Tibial nerve (tissue), 4 donors: ENCODE measurements around the gene CAMKK1. TPM values are rescaled to one million over a fixed set of nuclear protein-coding genes. Genes with fewer than 3 reads are reported as not detected.

ENCODE experiments used
- DNase-seq, 2 donors: peaks; one replicate each; pipeline ENCODE4 v3.0.0-alpha.2; 2019; ENCODE audit warnings: low spot score in 2 of 2
- H3K27ac ChIP-seq, 4 donors: fragments of 200-600 bp; sonication (generic) in 3 of 4; one replicate each; pipeline ENCODE4 v1.5.1; 2017 to 2019; ENCODE audit warnings: mild to moderate bottlenecking in 1 of 4
- H3K27me3 ChIP-seq, 2 donors: fragments of 200-600 bp; sonication (generic) in 1 of 2; one replicate each; pipeline versions ENCODE4 v1.5.1 to v1.6.0; 2017 to 2019
- H3K36me3 ChIP-seq, 3 donors: fragments of 200-600 bp; sonication (generic); one replicate each; pipeline ENCODE4 v1.5.1; 2018 to 2019
- H3K4me1 ChIP-seq, 4 donors: fragments of 200-600 bp; sonication (generic) in 3 of 4; one replicate each; pipeline ENCODE4 v1.5.1; 2017 to 2019
- H3K4me3 ChIP-seq, 4 donors: fragments of 200-600 bp; sonication (generic) in 3 of 4; one replicate each; pipeline ENCODE4 v1.5.1; 2017 to 2019; ENCODE audit warnings: mild to moderate bottlenecking in 1 of 4, moderate library complexity in 1 of 4
- H3K9me3 ChIP-seq, 4 donors: fragments of 200-600 bp; sonication (generic) in 3 of 4; one replicate each; pipeline ENCODE4 v1.5.1; 2017 to 2019
- CTCF ChIP-seq, 5 experiments: fragments of 200-600 bp in 3 of 5; fragments of 450-650 bp in 2 of 5; sonication (generic) in 3 of 5; IDR thresholded peaks; one replicate each; pipeline ENCODE4 v1.5.1; 2016 to 2019; ENCODE audit warnings: antibody characterized with exemption in 5 of 5, mild to moderate bottlenecking in 3 of 5, moderate library complexity in 2 of 5
- EP300 ChIP-seq, 2 donors: sonication (generic); formaldehyde crosslinking; IDR thresholded peaks; one replicate each; pipeline ENCODE4 v1.6.1; 2017; ENCODE audit warnings: antibody characterized with exemption in 2 of 2, mild to moderate bottlenecking in 1 of 2
- POLR2A ChIP-seq, 2 donors: fragments of 450-650 bp; IDR thresholded peaks; one replicate each; pipeline ENCODE4 v1.6.1; 2017; ENCODE audit warnings: antibody characterized with exemption in 2 of 2, mild to moderate bottlenecking in 2 of 2, moderate library complexity in 2 of 2
- WGBS, 2 donors: methylation state at CpG; one replicate each; pipeline ENCODE4 v1.1.5; 2018; 5-methylcytosine and 5-hydroxymethylcytosine counted together
- total RNA-seq, 4 donors: library from RNA; depleted of rRNA; stranded (reverse); fragments of >200 nt; gene quantifications; one replicate each; pipeline ENCODE4 v1.1.0, GENCODE V29; 2016

Gene CAMKK1
- total RNA-seq, 4 donors from 2014 or later, result 4.4 to 15.3 (median 7.3) TPM

GRCh38 chr17:3880983-3881382 lies 11.9 kb downstream of the CAMKK1 start:
- Histone ChIP-seq H3K9me3 (no peaks in the 10 kb centered on the region), H3K27ac (no peak overlapping the region), H3K36me3 (peaks cover 0 to 33% (median 6%) of the 10 kb centered on the region in 3 donors), H3K4me1 (peaks cover 0 to 5% (median 0%) of the 10 kb centered on the region in 4 donors), H3K27me3 (no peaks in the 10 kb centered on the region), H3K4me3 (no peak overlapping the region)
- no peak for DNase-seq
- WGBS, 2 donors, result 82 to 91% methylated on average over 7 of the region's 7 CpGs
- TF ChIP-seq CTCF (IDR thresholded peaks at IDR 0.05) (no peak), POLR2A (IDR thresholded peaks at IDR 0.05) (no peak), EP300 (IDR thresholded peaks at IDR 0.05) (no peak)

- peaks cover 0 to 36% (median 0%) of the 10 kb centered on the region in 3 donors for H3K36me3 ChIP-seq
These were observed 13.0 kb downstream of the CAMKK1 start for GRCh38 chr17:3879591-3880417.

GRCh38 chr17:3879186-3879585 lies 13.7 kb downstream of the CAMKK1 start:
- Histone ChIP-seq H3K36me3 (peaks cover 0 to 37% (median 0%) of the 10 kb centered on the region in 3 donors), H3K4me1 (no peaks in the 10 kb centered on the region), H3K27ac (no peak overlapping the region), H3K9me3 (no peaks in the 10 kb centered on the region), H3K4me3 (no peak overlapping the region), H3K27me3 (no peaks in the 10 kb centered on the region)
- 59 to 66% methylated on average over 5 of the region's 5 CpGs for WGBS, 2 donors
- no peak for DNase-seq
- TF ChIP-seq POLR2A (IDR thresholded peaks at IDR 0.05) (no peak), CTCF (IDR thresholded peaks at IDR 0.05) (no peak), EP300 (IDR thresholded peaks at IDR 0.05) (no peak)

More at GRCh38 chr17:3879591-3880417, 13.0 kb downstream of the CAMKK1 start:
- Histone ChIP-seq H3K4me3 (no peak overlapping the region), H3K27me3 (no peaks in the 10 kb centered on the region), H3K9me3 (no peaks in the 10 kb centered on the region), H3K4me1 (no peaks in the 10 kb centered on the region), H3K27ac (no peak overlapping the region)
- TF ChIP-seq EP300 (IDR thresholded peaks at IDR 0.05), result no peak
- TF ChIP-seq CTCF (IDR thresholded peaks at IDR 0.05), result no peak
- no peak for TF ChIP-seq POLR2A (IDR thresholded peaks at IDR 0.05)
- DNase-seq, result no peak
- WGBS, 2 donors, result 66 to 75% methylated on average over 17 to 24 of the region's 25 CpGs

GRCh38 chr17:3877220-3877619 lies 15.6 kb downstream of the CAMKK1 start:
- no peak for DNase-seq
- peaks cover 0 to 41% (median 0%) of the 10 kb centered on the region in 3 donors for H3K36me3 ChIP-seq
- H3K4me3 ChIP-seq, result no peak overlapping the region
- WGBS, 2 donors, result 73 to 75% methylated on average over 8 of the region's 8 CpGs
- H3K4me1 ChIP-seq, result no peaks in the 10 kb centered on the region
- H3K27me3 ChIP-seq, result no peaks in the 10 kb centered on the region
- H3K27ac ChIP-seq, result no peak overlapping the region
- TF ChIP-seq EP300 (IDR thresholded peaks at IDR 0.05), result no peak
- no peak for TF ChIP-seq POLR2A (IDR thresholded peaks at IDR 0.05)
- TF ChIP-seq CTCF (IDR thresholded peaks at IDR 0.05), result no peak
- H3K9me3 ChIP-seq, result no peaks in the 10 kb centered on the region

- H3K4me3 ChIP-seq, result no peak overlapping the region
- TF ChIP-seq EP300 (IDR thresholded peaks at IDR 0.05) (no peak), CTCF (IDR thresholded peaks at IDR 0.05) (no peak), POLR2A (IDR thresholded peaks at IDR 0.05) (no peak)
- H3K27me3 ChIP-seq, result no peaks in the 10 kb centered on the region
- no peaks in the 10 kb centered on the region for H3K9me3 ChIP-seq
- no peak for DNase-seq
- H3K27ac ChIP-seq, result no peak overlapping the region
- H3K4me1 ChIP-seq, result no peaks in the 10 kb centered on the region
- 89 to 92% methylated on average over 7 of the region's 7 CpGs for WGBS, 2 donors
- peaks cover 0 to 48% (median 0%) of the 10 kb centered on the region in 3 donors for H3K36me3 ChIP-seq
These were observed 17.5 kb downstream of the CAMKK1 start for GRCh38 chr17:3875317-3875716.
